Activated CD8-positive, alpha-beta memory T cell treated with anti-CD3 and anti-CD28 coated beads, Interleukin-2, amount 50 U/mL, for 24 hours (primary cell): ENCODE measurements around the gene DPP9.
A peak's percentile ranks its signal among the peaks of the same experiment; 100 is the strongest.
"Not testable (repeated sequence)": the region's sequence is repeated elsewhere in the genome, so short reads cannot be mapped to it uniquely, and the experiment has no call there.

Experiments used
- DNase-seq: peaks from one replicate; pipeline ENCODE4 v3.0.0-alpha.2; 2020; ENCODE audit errors: extremely low read depth

The DPP9 gene

GRCh38 chr19:4723595-4724514 lies at the start of gene DPP9:
TSS of gene DPP9 (minus strand) at chr19:4723842. CDS start at chr19:4719906, 3,936 bp downstream.
- peak; percentile 90 for DNase-seq

GRCh38 chr19:4773047-4773640 lies 49.5 kb upstream of the DPP9 start:
- no peak for DNase-seq

GRCh38 chr19:4772566-4772965 lies 48.9 kb upstream of the DPP9 start:
- no peak for DNase-seq

- peak; percentile 54 for DNase-seq
Observed at GRCh38 chr19:4768934-4769777, 45.5 kb upstream of the DPP9 start.

- DNase-seq: no peak
Observed at GRCh38 chr19:4764393-4764660, 40.7 kb upstream of the DPP9 start.

- DNase-seq: no peak
Observed at GRCh38 chr19:4763021-4763420, 39.4 kb upstream of the DPP9 start.

GRCh38 chr19:4760285-4760650 lies 36.6 kb upstream of the DPP9 start:
- DNase-seq: no peak

GRCh38 chr19:4759388-4760284 lies 36.0 kb upstream of the DPP9 start:
- DNase-seq: peak; percentile 10

GRCh38 chr19:4758659-4759058 lies 35.0 kb upstream of the DPP9 start:
- no peak for DNase-seq

- DNase-seq: no peak
Observed at GRCh38 chr19:4758082-4758481, 34.4 kb upstream of the DPP9 start.

- no peak for DNase-seq
Observed at GRCh38 chr19:4755459-4755858, 31.8 kb upstream of the DPP9 start.

- no peak for DNase-seq
Observed at GRCh38 chr19:4754248-4754647, 30.6 kb upstream of the DPP9 start.

GRCh38 chr19:4749870-4750590 lies 26.4 kb upstream of the DPP9 start:
- DNase-seq: no peak

- DNase-seq: no peak
Observed at GRCh38 chr19:4748589-4748988, 24.9 kb upstream of the DPP9 start.

GRCh38 chr19:4748185-4748584 lies 24.5 kb upstream of the DPP9 start:
- DNase-seq: no peak

- no peak for DNase-seq
Observed at GRCh38 chr19:4745986-4746385, 22.3 kb upstream of the DPP9 start.

GRCh38 chr19:4745175-4745574 lies 21.5 kb upstream of the DPP9 start:
- DNase-seq: not testable (repeated sequence)

- no peak for DNase-seq
Observed at GRCh38 chr19:4744451-4745174, 21.0 kb upstream of the DPP9 start.

GRCh38 chr19:4742723-4743646 lies 19.3 kb upstream of the DPP9 start:
- DNase-seq: no peak
